DLD1 (cell line): ENCODE data around the gene PRM1.

Experiments
- in situ Hi-C: cut with HindIII; loops from 2 replicates; pipeline ENCODE4 v1.10.0; 2017; ENCODE audit warnings: low sequenced_read_pairs

The PRM1 gene

GRCh38 chr16:11254913-11255736 is 26.0 kb downstream of the PRM1 start:
- in situ Hi-C loops: no loop called here

DNA sequence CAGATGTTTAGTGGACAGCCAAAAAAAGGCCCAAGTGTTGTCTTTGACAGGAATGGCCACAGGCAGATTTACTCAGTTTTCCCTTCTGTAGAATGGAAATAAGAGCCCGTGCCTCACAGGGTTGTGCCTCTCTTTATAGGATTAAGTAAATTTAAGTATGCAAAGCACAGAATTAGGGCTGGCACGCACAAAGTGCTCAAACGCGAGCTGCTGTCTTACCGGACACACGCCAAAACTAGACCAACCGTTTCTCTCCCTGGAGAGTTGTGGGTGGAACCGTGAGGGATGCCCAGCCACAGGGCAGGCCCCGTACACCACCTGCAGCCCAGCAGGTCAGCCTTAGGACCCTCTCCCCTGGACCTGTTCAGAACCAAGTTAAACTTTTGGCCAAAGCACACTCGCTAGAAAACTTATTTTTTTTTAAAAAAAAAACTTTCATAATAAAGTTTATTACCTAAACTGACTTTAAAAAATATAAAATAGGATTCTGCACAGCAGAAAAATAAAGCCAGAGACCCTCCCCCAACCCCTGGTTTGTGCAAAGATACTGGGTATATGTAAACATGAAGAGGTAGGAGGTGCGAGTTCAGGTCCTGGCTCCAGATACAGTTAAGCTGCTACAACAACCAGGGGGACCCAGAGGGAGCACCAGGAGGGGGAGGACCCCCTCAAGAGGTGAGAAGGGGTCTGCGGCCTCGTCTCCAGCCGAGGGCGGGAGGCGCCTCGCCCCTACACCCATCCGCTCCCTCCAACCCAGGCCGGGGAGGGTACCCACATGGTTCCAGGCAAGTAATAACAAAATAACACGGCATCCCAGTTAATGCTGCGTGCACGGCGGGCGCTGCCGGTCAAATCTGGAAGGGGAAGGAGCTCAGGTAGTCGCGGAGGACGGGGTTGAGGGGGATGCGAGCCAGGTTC is 26.9 kb downstream of the PRM1 start:
- in situ Hi-C loops: no loop called here

- in situ Hi-C loops: no loop called here
Observed at GRCh38 chr16:11253009-11253994, 27.8 kb downstream of the PRM1 start.

- in situ Hi-C loops: no loop called here
Observed at GRCh38 chr16:11252482-11252931, 28.6 kb downstream of the PRM1 start.

GRCh38 chr16:11251525-11252481 is 29.3 kb downstream of the PRM1 start:
- in situ Hi-C loops: no loop called here

GRCh38 chr16:11250786-11251524 is 30.2 kb downstream of the PRM1 start:
- in situ Hi-C loops: no loop called here

GRCh38 chr16:11250091-11250785 is 30.9 kb downstream of the PRM1 start:
- in situ Hi-C loops: no loop called here

- in situ Hi-C loops: no loop called here
Observed at GRCh38 chr16:11249233-11250061, 31.7 kb downstream of the PRM1 start.

- in situ Hi-C loops: no loop called here
Observed at GRCh38 chr16:11248133-11248532, 33.0 kb downstream of the PRM1 start.

DNA sequence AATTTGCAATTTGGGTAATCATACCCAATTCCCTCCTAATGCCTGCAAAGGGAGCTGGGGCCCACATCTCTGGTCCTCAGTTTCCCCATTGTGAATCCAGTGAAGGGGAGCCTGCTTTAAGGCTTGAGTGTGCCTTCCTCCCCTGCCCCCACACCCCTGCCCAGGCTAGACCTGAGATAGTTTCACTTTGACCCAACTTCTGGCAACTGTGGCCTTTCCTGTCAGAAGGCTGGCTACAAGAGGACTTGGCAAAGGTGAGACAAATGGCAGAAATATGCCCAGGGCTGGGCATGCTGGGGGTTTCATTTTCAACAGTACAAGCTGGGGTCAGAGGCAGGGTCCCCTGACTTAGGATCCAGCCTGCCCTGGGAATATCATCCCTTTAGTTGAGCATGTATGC is 35.1 kb downstream of the PRM1 start:
- in situ Hi-C loops: no loop called here

DNA sequence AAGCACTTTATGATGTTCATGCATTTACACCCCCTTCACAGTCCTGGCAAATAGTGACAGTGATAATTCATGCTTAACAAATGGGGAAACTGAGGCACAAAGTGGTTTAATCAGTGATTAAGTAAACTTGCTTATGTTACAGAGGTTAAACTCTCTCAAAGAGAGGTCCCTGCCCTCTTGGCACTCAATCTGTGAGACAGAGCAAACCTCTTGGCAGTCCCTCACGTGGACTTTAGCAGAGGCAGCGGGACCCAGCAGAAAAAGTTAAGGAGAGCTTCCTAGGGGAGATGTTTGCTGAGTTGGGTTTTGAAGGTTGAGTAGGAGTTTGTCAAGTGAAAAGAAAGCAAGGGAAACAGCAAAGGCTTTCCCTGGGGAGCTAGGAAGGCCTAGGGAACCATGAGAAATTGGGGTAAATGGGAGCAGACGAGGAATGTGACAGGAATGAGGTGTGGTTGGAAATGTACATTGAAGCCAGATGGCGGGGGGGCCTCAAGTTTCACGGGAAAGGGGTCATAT is 35.9 kb downstream of the PRM1 start:
- in situ Hi-C loops: no loop called here

DNA sequence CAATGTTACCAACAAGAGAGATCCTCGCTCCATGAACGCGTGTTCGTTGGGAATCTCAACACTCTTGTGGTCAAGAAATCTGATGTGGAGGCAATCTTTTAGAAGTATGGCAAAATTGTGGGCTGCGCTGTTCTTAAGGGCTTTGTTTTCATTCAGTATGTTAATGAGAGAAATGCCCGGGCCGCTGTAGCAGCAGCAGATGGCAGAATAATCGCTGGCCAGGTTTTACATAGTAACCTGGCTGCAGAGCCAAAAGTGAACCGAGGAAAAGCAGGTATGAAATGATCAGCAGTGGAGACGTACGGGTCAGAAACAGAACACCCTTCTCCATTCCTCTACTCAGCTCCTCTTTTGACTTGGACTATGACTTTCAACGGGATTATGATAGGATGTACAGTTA is 38.5 kb downstream of the PRM1 start:
- in situ Hi-C loops: no loop called here

DNA sequence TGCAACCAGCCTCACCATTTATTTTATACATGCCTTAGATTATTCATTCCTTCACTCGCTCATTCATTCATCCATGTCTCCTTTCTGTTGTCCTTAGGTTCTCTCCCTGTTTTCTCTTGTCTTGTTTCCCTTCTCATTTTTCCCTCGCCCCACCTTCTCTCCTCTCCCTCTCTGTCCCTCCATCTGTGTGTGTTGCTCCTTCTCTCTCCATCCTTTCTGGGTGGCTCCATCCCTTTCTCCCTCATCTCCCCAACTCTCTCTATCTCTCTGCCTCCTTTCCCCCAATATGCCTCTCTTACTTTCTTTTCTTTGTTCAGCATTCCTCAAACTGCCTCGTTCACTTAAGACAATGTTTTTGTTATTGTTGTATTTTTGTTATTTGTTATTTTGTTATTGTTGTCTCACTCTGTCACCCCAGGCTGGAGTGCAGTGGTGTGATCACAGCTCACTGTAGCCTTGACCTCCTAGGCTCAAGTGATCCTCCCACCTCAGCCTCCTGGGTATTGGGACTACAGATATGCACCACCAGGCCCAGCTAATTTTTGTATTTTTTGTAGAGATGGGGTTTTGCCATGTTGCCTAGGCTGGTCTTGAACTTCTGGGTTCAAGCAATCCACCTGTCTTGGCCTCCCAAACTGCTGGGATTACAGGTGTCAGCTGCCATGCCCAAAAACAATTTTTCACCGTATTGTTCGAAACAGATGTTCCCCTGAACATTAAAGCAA is 39.5 kb downstream of the PRM1 start:
- in situ Hi-C loops: no loop called here

DNA sequence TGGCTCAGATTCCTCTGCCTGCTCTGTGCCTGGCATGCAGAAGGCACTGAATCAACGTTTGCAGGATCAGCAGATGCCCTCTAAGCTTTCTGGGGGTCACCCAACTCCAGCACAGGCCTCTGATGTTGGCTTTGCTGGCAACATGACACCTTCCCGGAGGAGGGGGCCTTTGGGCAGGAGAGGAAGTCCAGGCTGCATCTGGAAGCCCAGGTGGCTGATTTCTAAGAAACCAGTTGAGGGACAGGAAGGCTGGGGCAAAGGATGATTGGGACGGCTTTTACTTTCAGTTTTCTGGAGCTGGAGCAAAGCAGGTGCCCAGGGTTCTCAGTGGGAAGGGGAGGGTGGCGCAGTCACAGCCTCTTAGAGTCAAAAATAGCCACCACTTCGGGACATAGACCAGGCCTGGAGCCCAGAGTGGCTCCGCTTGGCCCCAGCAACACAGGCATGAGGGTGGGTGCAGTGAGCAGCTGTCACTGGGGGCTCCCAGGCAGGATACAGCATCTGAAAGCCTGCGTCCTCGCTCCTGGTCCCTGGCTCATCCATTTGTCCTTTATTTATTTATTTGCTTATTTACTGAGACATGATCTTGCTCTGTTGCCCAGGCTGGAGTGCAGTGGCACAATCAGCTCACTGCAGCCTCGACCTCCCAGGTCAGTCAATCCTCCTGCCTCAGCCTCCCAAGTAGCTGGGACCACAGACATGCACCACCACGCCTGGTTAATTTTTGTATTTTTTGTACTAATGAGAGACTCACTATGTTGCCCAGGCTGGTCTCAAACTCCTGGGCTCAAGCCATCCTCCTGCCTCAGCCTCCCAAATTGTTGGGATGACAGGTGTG is 40.3 kb downstream of the PRM1 start:
- in situ Hi-C loops: no loop called here
